ENCODE measurements around the gene KIF3A. TPM values are rescaled to one million over a fixed set of nuclear protein-coding genes. Genes with fewer than 3 reads are reported as not detected.

KIF3A gene
- total RNA-seq, 1 experiment from 2014 or later: 3.6 TPM

- peak; percentile 21 for DNase-seq (ENCODE audit: low read depth)
Observed at GRCh38 chr5:132771503-132771998, 34.2 kb upstream of the KIF3A start.

DNA sequence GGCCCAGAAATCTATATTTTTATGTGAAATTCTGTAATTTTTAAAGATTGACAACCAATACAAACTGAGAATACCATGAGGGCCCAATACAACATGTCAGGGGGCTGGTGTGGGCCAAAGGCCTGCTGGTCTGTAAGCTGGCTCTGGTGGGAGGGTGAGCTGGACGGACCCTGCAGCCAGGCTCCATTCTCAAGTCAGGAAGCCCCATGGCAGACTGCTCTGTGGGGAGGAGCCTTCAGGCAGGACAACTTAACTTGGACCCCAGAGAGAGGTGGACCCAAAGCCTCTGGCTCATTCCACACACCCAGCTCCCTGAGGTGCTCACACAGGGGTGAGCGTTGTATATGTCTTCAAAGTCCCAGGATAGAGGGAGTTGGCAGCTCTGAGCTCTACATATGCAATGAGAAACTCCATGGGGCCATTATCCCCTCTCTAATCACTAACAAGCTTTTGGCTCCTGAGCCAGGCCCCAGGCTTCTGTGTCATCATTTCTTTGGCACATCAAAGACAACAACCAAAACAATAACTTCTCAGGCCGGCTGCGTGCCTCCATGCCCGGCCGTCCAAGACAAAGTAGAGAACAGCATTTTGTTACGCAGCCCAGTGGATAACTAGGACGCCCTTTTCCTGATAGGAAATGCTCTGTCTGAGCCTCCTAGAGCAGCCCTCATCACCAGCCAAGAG lies 33.3 kb upstream of the KIF3A start:
- DNase-seq (ENCODE audit: low read depth): no peak

DNA sequence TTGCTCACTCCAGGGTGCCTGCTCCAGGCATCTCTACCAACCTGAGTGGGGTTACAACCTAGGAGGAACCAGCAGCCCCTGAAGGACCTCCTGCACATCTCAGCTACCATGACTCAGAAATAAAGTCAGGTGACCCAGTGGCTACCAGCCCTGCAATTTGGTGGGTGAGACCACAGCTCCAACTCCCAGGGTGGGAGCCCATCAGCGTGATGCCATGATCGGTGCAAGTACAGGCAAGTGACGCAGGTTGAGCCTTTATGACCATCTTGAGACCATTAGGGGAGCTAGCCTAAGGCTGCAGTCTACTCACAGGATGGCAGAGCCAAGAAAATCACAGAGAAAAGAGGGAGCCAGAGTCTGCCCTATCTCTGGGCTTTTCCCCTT lies 31.1 kb upstream of the KIF3A start:
- no peak for DNase-seq (ENCODE audit: low read depth)

- DNase-seq (ENCODE audit: low read depth): no peak
Observed at GRCh38 chr5:132767150-132767549, 29.8 kb upstream of the KIF3A start.

DNA sequence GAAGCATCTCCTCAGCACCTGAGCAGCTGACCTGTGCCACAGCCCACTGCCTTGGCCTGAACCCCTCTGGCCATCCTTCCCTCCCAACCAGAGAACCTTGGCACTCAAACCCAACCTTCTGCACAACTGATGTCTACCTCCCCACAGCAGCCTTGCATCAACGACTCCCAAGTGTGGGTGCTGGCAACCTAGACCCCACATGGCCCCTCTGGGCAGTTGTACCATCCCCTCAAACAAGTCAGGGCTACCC lies 29.4 kb upstream of the KIF3A start:
- DNase-seq (ENCODE audit: low read depth): no peak

DNA sequence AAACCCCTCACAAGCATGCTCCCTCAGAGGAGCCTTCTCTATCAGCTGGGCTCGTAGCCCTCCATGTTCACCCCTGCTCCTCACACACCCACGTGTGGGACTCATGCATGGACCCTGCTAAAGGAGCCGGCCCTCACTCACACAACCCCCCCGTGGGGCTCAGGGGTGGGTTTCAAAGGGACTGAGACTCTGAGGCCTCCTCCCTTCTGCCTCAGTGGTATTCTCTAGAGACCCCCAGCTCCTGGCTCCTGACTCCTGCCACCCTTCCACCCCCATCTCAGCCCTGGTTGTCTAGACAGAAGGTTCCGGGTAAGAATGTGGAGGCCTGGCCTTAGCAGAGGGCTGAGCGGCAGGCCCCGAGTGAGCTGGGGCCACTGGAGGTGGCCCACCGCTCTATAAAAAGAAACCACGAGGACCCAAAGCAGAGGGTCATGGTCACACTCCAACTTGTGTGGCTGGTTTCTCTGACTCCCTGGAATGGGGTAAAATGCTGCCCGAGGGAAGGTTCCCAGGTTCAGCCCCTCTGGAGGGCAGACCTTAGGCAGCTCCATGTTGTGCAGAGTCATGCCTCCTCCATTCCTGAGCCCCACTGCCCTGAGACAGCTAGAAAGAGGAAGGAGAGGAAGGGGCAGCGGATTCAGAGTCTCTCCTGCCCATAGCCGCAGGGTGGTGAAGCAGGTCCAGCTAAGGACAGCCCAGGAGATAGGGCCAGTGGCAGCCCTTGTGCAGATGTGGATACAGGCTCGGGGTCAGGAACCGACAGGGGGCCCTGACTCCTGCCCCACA lies 28.9 kb upstream of the KIF3A start:
- no peak for DNase-seq (ENCODE audit: low read depth)

DNA sequence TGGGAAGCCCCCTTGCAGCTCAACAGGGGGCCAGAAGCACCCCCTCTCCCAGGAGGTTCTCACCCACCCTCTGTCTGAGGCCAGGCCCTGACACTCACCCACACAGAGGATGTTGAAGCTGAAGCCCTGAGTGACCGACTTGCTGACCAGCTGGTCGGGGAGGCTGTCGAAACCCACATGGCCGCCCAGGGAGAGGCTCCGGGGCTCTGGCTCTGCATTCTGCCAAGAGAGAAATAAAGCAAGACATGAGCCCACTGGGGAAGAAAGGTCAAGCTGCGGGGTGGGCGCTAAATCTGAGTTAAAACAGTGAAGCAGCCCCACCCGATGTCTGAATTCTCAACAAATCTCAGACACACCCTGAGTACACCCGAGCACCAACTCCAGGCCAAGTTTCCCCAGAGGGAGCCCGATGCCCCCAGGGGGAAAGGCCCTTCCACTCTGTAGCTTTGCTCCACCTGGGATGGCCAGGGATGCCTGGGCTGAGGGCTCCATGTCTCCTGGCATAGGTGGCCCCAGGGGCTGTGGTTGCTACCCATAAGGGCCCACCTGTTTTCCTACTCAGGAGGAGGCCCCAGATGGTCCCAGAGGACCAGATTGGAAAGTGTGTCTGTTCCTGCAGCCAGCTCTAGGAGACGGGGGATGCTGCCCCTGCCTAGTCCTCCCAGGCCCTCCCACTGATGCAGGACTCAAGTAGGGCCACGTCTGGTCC lies 28.1 kb upstream of the KIF3A start:
- DNase-seq (ENCODE audit: low read depth): no peak

DNA sequence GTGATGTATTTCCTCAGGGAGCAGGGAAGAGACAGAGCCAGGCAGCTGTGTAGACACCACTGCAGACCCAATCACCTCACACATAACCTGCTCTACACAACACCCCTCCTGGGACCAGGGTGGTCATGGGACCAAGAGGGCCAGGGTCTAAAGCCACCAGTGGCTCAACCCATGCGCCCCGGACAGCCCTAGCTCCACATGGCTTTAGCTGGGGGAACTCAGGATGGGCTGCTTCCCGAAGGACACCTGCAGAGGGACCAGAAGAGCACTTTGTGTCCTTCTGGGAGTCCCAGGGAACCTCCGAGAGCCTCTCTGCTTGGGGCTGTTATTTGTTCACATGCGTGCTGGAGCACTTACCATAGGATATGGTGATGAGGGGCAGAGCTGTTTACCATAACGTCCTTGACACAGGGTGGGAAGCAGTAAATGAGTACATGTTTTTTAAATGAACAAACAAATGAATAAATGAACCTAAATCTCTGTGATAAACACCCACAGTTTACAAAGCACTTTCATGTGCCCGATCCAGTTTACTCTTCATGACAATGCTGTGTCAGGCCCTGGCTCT lies 27.4 kb upstream of the KIF3A start:
- no peak for DNase-seq (ENCODE audit: low read depth)

GRCh38 chr5:132764051-132764450 lies 26.7 kb upstream of the KIF3A start:
- no peak for DNase-seq (ENCODE audit: low read depth)

DNA sequence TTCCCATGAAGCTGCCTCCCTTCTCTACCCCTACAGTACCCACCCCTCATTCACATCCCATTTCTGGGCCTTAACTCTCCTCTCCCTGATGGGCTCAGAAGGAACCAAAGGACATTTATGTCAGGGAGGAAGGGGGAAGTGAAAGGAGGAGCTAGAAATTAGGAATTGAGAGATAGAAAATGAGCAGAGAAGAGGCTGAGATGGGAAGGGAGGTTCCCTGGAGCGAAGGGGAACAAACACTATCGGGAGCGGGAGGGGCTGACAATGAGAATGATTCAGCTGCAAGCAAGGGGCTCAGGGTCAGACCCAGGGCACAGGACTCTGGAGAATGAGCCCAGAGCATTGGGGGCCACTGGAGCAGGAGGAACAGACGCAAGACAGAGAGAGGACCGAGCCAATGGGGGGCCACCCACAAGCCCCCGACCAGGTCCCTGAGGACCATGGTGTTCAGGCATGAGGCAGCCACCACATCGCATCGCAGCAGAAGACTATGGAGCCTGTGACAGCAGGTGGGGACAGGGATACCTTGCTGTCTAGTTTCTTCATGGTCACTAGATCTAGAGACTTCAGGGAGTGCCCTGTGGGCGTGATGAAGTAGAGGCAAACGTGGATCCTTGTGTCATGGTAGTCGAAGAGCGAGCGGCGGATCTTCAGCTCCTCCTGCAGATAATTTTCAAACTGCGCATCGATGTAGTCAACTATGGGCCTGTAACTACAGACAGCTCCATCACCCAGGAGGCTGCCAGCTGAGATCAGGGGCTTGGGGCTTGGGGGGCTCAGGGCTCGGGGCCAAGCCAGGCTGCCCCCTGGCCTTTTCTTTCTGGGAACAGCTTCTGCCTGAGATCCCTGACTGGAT lies 26.1 kb upstream of the KIF3A start:
- DNase-seq (ENCODE audit: low read depth): no peak

GRCh38 chr5:132762246-132763000 lies 25.1 kb upstream of the KIF3A start:
- DNase-seq (ENCODE audit: low read depth): no peak

DNA sequence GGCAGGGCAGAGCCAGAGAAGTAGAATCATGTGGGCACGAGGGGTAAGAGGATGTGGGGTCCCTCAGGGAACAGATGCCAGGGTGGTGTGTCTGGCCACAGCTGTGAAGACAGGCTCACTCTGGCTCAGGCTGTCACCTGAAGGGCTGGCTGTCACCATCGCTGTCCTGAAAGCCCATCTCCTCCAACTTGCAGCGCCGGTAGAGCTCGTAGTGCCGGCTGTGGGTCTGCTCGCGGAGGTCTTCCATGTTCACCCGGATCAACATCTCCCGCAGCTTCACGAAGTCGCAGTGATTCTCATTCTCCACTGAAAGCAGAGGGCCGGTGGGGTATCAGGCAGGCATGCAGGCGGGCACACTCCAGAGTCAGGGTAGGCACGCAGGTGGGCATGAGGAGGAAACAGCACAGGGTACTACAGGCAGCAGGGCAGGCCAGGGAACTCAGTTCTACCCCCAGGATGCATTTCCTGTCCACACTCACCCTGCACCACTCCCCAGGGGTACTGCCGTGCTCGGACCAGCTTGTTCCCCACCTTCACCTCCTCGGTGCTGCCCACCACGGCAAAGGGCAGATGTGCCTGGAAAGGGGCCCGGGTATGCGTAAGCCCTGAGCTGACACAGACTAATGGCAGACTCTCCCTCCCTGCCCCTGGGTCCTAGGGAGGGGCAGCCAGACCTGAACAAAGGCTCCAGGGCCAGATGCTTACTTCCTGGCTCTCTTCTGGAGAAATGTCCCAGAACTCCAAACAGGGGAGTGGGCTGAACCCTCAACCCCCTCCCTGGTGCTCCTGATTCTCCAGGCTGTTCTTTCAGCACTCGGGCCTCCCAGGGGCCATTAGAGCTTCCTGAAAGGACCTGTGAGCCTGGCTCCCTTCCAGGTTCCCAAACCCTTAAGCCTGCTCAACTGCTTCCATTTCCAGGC lies 24.2 kb upstream of the KIF3A start:
- no peak for DNase-seq (ENCODE audit: low read depth)

DNA sequence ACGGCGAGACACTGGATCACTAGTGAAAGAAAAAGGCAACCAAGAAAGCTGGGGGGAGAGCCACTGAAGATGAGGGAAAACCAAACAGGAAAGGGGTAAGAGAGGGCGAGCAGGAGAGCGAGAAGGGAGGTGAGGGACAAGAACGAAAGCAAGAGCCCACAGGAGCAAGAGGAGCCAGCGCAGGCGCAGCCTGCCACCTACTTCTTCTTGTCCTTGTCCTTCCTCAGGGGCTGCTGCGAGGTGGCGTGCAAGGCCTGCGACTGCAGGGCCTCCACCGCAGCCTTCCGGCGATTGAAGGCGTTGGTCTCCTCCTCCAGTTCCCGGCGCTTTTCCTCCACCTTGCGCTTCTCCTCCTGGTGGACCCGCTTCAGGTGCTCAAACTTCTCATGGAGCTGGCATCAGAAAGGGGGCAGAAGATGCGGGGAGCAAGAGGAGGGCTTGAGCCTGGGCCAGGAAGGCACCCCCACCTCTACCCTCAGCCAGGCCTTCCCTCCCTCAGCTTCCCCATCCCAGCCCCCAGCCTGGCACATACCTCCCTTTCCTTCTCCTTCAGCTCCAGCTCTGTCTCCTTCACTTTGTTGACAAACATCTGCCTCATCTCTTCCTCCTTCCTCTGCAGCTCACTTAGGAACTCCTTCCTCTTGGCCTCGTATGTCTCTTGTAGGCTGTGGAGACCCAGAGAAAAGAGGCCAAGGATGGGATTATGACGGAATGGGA lies 23.4 kb upstream of the KIF3A start:
- DNase-seq (ENCODE audit: low read depth): no peak

DNA sequence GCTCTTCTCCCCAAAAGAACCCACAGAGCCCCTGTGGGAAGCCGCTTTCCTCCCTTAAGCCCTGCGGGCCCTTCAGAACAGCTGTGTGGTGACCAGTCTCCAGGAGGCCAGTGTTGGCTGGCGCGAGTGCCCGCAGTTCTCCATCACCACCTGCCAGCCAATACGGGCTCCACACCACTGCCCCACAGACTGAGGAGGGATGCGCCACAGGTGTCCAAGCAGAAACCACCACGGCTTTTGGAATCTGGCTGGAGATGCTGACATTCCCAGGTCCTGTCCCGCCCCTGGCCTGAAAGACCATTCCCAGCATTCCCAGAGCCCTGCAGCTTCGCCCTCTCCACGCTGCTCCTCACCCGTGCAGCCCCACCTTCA lies 22.7 kb upstream of the KIF3A start:
- DNase-seq (ENCODE audit: low read depth): no peak

- DNase-seq (ENCODE audit: low read depth): no peak
Observed at GRCh38 chr5:132759114-132760048, 22.0 kb upstream of the KIF3A start.

DNA sequence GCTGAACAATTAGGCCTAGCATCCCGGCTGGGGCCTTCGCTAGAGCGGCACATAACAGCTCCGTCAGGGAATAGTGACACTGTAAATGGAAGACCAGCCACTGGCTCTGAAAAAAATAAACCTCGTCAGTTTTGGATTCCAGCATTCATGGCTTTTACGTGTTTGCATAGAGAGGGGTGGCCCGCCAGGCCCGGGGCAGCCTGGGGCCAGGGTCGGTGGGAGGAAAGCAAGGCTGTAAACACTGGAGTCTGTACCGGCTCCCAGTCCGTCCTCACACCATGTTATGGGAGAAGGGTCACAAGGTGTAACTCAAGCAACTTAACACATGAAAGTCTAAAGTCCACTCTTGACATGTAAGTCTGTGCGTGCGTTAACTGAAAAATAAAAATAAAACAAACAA lies 21.1 kb upstream of the KIF3A start:
- DNase-seq (ENCODE audit: low read depth): no peak

DNA sequence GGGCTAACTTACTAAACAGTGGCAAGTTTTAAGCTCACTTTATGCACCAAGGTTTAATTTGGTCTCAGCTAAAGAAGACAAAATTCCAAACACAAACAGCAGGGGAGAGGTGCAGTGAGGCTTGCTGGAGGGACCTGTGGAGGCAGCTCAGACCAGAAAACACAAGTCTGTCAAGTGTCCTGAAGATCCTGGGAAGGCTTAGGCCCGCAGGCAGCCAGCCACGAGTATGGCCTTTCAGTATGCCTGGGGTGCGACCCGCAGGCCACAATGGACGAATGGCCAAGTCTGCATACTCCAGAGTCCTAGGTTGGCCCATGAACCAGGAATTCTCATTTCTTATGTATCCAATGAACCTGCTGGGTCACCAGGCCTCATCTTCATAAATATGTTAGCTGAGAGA lies 19.2 kb upstream of the KIF3A start:
- no peak for DNase-seq (ENCODE audit: low read depth)

DNA sequence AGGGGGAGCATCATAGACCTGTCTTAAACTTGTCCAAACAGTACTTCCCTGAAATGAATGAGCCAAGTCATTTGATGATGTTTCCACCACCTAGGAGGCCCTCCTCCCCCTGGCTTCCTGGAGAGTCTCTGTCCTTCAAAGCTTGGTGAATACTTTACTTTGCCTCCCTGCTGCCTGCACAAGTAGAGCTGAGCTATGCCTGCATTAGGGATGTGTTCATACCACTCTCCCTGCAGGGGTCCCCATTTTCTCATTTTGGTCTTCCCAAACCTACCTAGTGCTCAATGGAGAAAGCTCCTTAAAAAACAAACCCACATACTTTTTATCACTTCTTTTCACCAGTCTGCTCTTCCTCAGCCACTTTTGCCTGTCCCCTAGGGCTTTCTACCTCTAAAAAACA lies 17.6 kb upstream of the KIF3A start:
- DNase-seq (ENCODE audit: low read depth): peak; percentile 29
